ENCODE results near the gene WASHC2A.
"Not testable (repeated sequence)": the region's sequence is repeated elsewhere in the genome, so short reads cannot be mapped to it uniquely, and the experiment has no call there.

WASHC2A gene

DNA sequence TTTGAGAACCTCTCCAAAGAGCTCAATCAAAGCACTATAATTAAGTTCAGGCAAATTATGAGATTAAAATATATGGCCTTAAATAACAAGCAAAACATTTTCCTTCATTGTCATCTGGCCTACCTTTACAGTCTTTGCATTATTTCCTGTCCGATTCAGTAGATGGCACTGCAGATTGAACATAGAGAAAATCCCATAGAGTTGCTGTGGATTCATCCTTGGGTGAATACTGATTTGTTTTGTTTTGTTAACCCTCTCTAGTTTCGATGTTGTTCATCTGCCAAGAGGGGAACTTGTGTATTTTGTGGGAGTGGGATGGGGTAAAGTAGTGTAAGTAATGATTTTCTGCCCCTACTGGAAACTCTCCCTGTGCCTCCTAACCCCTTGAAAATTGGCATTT is 97.3 kb downstream of the WASHC2A start:
- not testable (repeated sequence) for DNase-seq

DNA sequence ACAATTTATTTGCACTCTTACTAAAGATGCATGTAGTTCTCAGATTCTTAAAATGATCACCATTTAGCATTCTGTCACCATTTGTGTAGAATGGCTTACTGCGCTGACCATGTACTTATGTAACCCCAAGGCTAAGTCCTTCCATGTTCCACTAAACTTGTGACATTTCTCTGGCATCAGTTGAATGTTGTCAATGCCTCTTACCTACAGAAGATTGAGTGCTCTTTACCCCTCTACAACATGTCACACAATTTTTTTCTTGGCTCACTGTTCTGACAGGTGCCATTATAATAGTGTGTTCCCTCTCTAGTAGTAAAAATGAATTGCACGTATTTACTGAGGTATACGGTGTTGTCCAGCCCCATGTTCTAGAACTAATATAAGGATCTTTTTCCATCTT is 100.1 kb downstream of the WASHC2A start:
- DNase-seq, result not testable (repeated sequence)

DNA sequence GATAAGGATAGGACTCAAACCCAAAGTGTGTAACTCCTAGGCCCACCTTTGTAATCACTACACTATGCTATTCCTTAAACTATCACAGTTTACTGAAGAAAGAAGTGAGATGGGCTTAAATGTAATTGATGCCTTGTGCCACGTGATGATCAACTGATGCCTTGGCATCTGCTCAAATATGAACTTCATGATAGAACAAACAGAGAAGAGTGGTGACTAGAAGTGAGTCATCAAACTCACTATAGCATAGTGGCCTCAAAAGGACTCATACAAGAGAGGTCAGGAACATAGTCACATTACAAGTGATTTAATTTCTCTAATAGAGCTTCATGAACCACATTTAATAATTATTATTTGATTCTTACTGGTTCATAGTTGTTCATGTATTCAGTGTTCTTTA is 101.8 kb downstream of the WASHC2A start:
- DNase-seq, result not testable (repeated sequence)

DNA sequence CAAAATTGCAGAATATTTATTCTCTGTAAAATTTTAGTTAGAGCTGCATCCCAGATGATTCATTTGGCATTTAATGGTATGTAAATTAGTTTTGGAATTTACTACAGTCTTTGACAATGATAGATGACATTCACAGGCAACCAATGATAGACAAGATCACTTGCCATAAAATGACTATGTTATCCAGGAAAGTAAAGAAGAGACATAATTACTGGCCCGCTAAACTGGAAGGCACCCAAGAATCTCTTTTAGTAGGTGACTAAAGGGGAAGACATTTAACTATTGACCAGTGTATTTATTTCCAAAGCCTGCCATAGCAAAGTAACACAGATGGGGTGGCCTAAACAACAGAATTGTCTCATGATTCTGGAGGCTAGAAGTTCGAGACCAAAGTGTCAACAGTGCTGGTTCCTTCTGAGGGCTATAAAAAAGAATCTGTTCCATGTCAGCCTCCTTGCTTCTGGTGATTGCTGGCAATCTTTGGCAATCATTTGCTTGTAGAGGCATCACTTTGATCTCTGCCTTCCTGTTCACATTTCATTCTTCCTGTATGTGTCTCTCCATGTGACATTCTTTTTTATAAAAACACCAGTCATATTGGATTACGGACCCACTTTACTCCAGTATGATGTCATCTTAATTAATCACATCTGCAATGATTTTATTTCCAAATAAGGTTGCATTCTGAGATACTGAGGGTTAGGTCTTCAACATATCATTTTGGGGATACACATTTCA is 107.2 kb downstream of the WASHC2A start:
- DNase-seq, result not testable (repeated sequence)
